ENCODE measurements around the gene FEM1B. TPM values are rescaled to one million over a fixed set of nuclear protein-coding genes. Genes with fewer than 3 reads are reported as not detected.
A peak's percentile ranks its signal among the peaks of the same experiment; 100 is the strongest.

Gene FEM1B
- total RNA-seq, 2 donors from 2014 or later = 33.1 to 55.3 TPM

DNA sequence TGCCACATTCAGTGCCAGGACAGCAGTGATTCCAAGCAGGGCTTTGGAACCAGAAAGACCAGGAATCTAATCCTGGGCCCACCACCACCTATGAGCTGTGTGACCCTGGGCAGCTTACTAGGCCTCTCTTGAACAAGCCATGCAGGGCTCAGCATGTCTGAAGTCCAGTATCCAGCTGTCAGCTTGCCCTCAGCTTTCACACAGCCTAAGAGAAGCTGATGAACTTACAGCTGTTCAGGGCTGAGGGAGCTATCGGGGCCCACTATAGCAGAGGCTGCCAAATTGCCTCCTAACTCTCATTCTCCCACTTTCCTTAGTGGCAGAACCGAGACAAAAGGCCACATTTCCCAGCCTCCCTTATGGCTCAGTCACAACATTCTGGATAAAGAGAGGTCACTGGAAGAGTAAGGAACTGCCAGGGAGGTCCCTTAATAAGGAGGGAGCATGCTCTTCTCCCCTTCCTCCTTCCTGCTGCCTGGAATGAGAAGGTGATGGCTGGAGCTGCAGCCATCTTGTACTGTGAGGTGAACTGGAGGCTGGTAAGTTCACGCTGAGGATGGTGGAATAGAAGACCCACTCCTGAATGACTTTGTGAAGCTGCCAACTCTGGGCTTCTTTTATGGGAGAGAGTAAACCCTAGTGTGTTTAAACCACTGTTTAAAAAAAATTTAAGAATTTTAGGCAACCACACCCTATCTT is 34.5 kb downstream of the FEM1B start:
- H3K36me3 ChIP-seq = no peaks in the 10 kb centered on the region
- H3K4me1 ChIP-seq = peaks cover 0 to 19% of the 10 kb centered on the region in 2 donors
- TF ChIP-seq, protein P1, sequence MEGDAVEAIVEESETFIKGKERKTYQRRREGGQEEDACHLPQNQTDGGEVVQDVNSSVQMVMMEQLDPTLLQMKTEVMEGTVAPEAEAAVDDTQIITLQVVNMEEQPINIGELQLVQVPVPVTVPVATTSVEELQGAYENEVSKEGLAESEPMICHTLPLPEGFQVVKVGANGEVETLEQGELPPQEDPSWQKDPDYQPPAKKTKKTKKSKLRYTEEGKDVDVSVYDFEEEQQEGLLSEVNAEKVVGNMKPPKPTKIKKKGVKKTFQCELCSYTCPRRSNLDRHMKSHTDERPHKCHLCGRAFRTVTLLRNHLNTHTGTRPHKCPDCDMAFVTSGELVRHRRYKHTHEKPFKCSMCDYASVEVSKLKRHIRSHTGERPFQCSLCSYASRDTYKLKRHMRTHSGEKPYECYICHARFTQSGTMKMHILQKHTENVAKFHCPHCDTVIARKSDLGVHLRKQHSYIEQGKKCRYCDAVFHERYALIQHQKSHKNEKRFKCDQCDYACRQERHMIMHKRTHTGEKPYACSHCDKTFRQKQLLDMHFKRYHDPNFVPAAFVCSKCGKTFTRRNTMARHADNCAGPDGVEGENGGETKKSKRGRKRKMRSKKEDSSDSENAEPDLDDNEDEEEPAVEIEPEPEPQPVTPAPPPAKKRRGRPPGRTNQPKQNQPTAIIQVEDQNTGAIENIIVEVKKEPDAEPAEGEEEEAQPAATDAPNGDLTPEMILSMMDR (IDR thresholded peaks at IDR 0.05) = no peak
- H3K27me3 ChIP-seq = no peaks in the 10 kb centered on the region
- H3K9me3 ChIP-seq = no peaks in the 10 kb centered on the region
- H3K4me3 ChIP-seq = no peak overlapping the region
- DNase-seq (ENCODE audit: low spot score) = peak; percentile 42
- H3K27ac ChIP-seq = no peak overlapping the region

- DNase-seq (ENCODE audit: low spot score) = peak; percentile 57
- no peak overlapping the region for H3K4me3 ChIP-seq
- H3K36me3 ChIP-seq = peaks cover 2% of the 10 kb centered on the region
- H3K9me3 ChIP-seq = no peaks in the 10 kb centered on the region
- peaks cover 0 to 19% of the 10 kb centered on the region in 2 donors for H3K4me1 ChIP-seq
- H3K27me3 ChIP-seq = no peaks in the 10 kb centered on the region
- TF ChIP-seq, protein P1 (IDR thresholded peaks at IDR 0.05) = no peak
- no peak overlapping the region for H3K27ac ChIP-seq
These were observed 35.2 kb downstream of the FEM1B start for GRCh38 chr15:68312701-68313204.

GRCh38 chr15:68313501-68314410 is 36.2 kb downstream of the FEM1B start:
- Histone ChIP-seq H3K36me3 (peaks cover 8% of the 10 kb centered on the region), H3K9me3 (no peaks in the 10 kb centered on the region), H3K4me1 (peaks cover 0 to 19% of the 10 kb centered on the region in 2 donors), H3K27ac (no peak overlapping the region), H3K4me3 (no peak overlapping the region), H3K27me3 (no peaks in the 10 kb centered on the region)
- DNase-seq (ENCODE audit: low spot score) = peak; percentile 40
- TF ChIP-seq, protein P1 (IDR thresholded peaks at IDR 0.05) = no peak

DNA sequence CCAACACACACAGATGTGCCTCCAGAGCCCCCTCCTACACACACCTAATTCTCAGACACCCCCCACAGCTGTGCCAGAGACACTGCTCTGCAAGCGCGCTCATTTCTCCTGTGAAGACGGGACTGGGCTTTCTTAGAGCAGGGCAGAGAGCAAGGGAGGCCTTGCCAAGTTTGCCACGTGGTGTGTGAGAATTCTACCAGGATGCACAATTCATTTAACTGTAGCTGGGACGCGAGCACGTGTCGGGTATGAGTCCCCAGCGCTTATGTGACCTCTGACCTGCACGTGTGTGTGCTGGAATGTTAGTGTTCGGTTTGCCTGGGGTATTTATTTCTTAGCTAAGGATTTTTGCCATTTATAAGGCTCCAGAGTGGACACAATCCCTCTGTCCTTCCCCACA is 37.0 kb downstream of the FEM1B start:
- H3K9me3 ChIP-seq = no peaks in the 10 kb centered on the region
- TF ChIP-seq, protein P1 (IDR thresholded peaks at IDR 0.05) = no peak
- peaks cover 11% of the 10 kb centered on the region for H3K36me3 ChIP-seq
- no peak for DNase-seq (ENCODE audit: low spot score)
- no peaks in the 10 kb centered on the region for H3K27me3 ChIP-seq
- peaks cover 0 to 19% of the 10 kb centered on the region in 2 donors for H3K4me1 ChIP-seq
- no peak overlapping the region for H3K4me3 ChIP-seq
- H3K27ac ChIP-seq = no peak overlapping the region

DNA sequence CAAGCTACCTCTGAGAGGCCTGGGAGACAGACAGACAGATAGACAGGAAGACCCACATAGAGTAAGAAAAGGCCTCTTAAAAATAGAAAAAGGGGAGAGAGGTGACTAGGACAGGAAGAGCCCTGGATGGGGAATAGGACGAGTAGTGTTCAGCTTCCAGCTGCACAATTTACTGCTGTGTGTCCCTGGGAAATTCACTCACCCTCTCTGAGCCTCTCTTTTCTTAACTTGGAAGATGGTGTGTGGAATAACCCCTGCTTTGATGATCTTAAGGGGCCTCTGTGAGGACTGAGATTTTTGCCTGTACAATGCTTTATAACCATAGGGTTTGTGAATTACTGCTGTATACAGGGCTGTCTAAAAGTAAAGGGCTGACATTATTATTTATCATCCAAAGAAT is 37.5 kb downstream of the FEM1B start:
- peaks cover 0 to 19% of the 10 kb centered on the region in 2 donors for H3K4me1 ChIP-seq
- TF ChIP-seq, protein P1 (IDR thresholded peaks at IDR 0.05) = no peak
- peaks cover 15% of the 10 kb centered on the region for H3K36me3 ChIP-seq
- H3K9me3 ChIP-seq = no peaks in the 10 kb centered on the region
- no peak for DNase-seq (ENCODE audit: low spot score)
- H3K27ac ChIP-seq = no peak overlapping the region
- H3K4me3 ChIP-seq = no peak overlapping the region
- no peaks in the 10 kb centered on the region for H3K27me3 ChIP-seq

Data from right atrium auricular region (tissue), 2 donors.